ENCODE measurements around the gene FANCL.
"Not testable (repeated sequence)": the region's sequence is repeated elsewhere in the genome, so short reads cannot be mapped to it uniquely, and the experiment has no call there.

Gene FANCL

GRCh38 chr2:58240670-58241545 lies at the start of gene FANCL:
TSS of gene FANCL (minus strand) at chr2:58241325. CDS start at chr2:58241313, 12 bp downstream.
- peak; percentile 78 to 88 for DNase-seq

GRCh38 chr2:58289029-58289428 lies 47.9 kb upstream of the FANCL start:
- DNase-seq: no peak

GRCh38 chr2:58283931-58284330 lies 42.8 kb upstream of the FANCL start:
- no peak for DNase-seq

DNA sequence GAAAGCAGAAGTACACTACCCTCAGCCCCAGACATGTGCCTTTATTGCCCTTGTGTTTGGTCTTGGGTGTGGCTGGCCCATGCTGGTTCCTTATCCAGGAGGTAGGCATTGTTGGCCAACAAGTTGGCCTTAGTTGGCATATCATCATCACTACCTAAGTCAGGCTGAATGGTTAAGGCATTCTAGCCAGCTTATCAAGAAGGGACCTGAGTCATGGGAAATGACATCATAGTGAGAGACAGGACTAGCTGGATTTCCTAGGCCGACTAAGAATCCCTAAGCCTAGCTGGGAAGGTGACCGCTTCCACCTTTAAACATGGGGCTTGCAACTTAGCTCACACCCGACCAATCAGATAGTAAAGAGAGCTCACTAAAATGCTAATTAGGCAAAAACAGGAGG lies 34.0 kb upstream of the FANCL start:
- not testable (repeated sequence) for DNase-seq

DNA sequence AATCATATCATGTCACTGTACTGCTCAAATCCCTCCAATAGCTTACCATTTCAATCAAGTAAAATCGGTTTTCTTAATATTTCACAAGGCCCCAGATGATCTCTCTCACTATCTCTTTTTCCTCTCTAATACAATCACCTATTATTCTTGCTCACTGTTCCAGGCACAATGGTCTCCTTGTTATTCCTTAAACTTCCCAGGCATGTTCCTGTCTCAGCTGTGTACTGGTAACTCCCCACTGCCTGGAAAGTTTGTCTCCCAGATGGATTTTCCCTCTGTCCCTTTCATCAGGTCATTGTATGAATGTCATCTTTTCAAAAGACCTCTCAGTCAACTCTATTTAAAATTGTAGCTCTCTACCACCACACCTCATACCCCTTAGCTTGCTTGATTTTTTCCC lies 30.7 kb upstream of the FANCL start:
- DNase-seq: no peak

- no peak for DNase-seq
These were observed 27.6 kb upstream of the FANCL start for GRCh38 chr2:58268685-58269084.

DNA sequence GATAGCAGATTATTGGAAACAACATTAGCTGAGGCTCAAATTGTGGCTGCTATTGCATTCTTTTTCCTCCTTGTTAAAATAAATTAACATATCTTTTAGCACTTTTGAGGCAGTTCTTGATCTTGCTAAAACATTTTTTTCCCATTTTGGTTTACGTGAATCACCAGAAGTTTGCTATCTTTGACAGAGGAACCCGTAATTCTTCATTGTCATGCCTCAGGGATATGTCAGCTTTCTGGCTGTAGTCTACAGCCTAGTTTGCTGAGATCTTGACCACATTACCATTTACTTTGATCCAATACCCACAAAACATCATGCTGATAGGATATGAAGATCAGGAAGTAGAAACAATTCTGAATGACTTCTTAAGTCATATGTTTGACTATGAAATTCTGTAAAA lies 25.1 kb upstream of the FANCL start:
- DNase-seq: no peak

DNA sequence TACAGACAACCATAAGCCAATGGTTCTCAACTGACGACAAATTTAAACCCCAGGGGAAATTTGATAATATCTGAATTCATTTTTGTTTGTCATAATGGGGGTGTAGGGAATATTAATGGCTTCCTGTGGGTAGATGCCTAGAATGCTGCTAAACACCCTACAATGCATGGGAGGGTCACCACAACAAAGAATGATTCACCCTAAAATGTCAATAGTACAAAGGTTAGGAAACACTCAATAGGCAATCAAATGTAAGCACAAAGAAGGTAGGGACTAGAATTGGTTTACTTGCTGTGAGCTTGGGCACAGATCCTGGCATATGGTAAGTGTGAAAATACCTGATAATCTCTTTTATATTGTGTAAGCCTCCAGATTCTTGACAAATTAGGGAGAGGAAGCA lies 20.1 kb upstream of the FANCL start:
- no peak for DNase-seq

DNA sequence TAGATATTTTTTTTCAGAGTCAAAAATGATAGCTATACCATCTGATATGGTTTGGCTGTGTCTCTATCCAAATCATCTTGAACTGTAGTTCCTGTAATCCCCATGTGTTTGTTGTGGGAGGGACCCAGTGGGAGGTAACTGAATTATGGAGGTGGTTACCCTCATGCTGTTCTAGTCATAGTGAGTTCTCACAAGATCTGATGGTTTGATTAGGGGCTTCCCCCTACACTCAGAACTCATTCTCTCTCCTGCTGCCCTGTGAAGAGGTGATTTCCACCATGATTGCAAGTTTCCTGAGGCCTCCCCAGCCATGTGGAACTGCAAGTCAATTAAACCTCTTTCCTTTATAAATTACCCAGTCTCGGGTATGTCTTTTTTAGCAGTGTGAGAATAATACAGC lies 17.3 kb upstream of the FANCL start:
- DNase-seq: peak; percentile 19 to 20

DNA sequence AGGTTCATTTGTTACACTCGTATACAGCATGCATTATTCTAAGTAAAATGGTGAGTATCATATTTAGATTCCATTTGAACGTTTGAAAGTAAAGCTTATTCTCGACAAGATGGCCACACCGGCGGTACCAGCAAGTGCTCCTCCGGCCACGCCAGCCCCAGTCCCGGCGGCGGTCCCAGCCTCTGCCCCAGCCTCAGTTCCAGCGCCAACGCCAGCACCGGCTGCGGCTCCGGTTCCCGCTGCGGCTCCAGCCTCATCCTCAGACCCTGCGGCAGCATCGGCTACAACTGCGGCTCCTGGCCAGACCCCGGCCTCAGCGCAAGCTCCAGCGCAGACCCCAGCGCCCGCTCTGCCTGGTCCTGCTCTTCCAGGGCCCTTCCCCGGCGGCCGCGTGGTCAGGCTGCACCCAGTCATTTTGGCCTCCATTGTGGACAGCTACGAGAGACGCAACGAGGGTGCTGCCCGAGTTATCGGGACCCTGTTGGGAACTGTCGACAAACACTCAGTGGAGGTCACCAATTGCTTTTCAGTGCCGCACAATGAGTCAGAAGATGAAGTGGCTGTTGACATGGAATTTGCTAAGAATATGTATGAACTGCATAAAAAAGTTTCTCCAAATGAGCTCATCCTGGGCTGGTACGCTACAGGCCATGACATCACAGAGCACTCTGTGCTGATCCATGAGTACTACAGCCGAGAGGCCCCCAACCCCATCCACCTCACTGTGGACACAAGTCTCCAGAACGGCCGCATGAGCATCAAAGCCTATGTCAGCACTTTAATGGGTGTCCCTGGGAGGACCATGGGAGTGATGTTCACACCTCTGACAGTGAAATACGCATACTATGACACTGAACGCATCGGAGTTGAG lies 10.4 kb upstream of the FANCL start:
- DNase-seq: not testable (repeated sequence)

DNA sequence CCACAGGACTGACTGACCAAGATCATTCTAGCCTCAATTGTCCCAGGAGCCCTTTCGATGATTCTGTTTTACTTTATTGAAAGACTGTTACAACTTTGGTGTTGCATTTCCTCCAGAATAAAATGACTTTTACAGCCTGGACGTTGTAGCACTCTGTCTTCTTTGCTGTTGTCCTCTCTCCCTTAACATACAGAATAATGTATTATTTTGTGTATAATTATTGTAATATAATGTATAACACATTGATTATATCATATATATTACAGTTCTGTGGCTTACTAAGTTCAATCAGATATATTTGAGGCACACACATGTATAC lies 380 bp upstream of the FANCL start:
- DNase-seq: no peak

DNA sequence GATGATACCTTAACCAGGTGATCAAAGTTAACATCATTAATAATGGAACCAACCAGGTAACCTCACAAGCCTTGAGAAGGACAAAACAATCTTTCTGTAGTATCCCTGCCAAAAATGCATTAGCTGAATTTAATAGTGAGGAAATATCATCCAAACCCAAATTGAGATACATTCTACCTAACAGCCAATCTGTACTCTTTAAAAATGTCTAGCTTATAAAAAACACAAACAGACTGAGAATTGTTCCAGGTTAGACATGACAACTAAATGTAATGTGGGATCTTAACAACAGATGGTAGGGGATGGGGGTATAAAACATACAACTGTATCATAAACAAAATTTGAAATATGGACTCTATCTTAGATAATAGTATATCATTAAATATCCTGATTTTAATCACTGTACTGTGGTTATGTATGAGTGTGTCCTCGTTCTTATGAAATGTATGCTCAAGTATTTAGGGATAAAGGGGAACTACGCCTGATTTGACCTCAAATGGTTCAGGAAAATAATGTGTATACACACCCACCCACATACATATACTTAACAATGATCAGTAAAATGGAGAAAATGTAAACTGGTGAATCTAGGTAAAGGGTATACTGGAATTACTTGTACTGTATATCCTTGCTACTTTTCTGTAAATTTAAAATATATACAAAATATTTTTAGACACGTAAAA lies 1.7 kb downstream of the FANCL start:
- DNase-seq: no peak

DNA sequence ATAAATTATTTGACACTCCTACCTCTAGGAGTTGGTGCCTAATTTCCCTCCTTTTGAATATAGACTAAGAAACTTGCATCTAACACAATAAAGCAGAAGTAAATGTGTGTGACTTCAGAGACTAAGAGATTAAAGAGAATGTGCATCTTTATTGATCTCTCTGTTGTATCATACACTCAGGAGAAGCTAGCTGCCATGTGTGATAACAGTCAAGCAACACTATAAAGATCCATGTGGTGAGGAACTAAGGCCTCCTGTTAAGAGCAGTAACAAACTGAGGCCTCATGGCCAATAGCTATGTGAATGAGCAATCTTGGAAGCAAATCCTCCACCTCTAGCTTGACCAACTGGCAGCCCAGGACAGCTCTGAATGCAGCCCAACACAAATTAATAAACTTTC lies 3.4 kb downstream of the FANCL start:
- no peak for DNase-seq

DNA sequence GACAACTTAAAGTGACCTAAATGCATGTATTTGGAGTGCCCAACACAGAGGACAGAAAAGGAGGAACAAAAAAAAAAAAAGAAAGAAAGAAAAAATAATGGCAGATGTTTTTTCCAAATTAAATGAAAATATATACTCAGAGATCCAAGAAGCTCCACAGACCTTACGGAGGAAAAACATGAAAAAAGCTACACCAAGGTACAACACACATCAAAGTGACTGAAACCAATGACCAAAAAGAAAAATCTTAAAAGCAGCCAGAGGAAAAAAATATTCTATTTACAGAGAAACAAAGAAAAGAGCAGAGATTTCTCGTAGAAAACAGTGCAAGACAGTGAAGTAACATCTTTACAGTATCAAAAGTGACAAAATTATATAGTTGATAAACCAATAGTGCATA lies 5.1 kb downstream of the FANCL start:
- DNase-seq: no peak

DNA sequence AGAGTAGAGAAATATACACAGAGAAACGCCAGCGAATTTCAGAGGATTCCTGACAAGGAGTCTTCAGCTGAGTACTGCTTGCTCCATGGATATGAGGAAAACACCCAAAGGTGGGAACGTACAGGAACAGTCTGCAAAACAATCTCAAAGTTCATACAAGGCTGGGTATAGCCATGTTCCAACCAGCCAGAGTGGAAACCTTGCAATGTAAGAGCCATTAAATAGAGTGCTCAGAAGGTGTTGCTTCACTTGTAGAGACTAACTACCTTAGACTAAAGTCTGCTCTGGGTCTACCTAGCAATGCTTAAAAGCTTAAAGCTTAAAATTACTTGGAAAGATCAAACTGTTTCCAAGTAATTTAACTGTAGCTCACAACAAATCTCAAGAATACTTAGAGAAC lies 6.0 kb downstream of the FANCL start:
- no peak for DNase-seq

DNA sequence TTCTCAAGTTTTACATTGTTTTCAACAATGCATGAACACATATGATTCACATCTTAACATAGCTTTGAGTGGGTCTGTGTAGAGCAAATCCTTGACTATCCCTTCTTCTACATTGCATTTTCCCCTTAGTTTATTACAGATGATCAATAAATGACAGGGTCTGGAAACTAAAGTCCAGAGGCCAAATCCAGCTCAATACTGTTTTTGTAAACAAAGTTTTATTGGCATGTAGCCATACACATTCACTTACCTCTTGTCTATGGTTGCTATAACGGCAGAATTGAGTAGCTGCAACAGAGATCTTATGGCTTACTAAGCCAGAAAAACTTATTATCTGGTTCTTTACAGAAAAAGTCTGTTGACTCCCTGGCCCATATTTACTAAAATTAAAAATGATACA lies 12.8 kb downstream of the FANCL start:
- DNase-seq: no peak

DNA sequence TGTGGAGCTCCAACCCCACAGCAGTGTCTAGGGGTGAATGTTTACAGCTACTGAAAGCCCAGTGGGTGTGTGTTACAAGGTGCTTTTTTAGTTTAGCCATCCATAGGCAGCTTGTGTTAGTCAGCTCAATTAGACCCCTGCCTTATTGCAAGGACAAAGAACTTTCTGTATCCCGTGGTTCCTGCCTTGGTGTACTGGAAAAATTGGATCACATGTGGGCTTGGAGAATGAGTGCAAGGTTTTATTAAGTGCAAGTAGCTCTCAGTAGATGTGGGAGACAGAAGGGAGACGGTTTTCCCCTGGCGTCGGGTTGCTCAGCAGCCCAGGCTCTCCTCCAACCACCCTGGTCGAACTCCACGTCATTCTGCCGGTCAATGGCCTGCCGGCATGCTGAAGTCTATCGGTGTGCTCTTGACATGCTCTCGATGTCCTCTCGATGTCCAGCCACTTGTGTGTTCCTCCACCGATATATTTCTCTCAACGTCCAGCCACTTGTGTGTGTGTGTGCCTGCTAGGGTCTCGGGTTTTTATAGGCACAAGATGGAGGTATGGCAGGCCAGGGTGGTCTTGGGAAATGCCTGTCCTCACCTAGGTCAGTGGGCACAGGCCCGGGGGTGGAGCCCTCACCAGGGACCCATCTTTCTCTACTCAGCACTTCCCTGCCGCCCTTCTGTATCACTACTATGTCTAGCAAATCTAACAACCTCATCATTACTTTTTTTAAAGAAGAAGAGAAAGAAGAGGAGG lies 13.8 kb downstream of the FANCL start:
- no peak for DNase-seq

GRCh38 chr2:58221909-58222308 lies 19.2 kb downstream of the FANCL start:
- no peak for DNase-seq

DNA sequence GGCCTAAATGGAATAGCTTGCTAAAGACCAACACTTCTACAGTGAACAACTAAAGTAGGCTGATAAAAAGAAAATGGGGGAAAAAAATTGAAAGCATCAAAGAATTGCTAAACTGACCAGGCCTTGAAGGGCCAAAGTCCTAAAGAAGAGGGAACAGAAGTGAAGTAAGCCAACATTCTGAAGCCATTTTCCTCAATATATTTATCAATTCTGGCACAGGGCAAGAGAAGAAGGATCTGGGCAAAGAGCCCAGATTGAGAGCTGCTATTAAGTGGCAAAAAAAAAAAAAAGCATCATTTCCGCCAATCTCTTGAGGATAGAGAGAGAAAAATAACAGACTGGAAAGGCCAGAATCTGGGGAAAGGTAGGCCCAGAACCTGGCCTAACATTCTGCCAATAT lies 25.7 kb downstream of the FANCL start:
- DNase-seq: no peak

GRCh38 chr2:58210951-58211568 lies 30.1 kb downstream of the FANCL start:
- DNase-seq: not testable (repeated sequence)

DNA sequence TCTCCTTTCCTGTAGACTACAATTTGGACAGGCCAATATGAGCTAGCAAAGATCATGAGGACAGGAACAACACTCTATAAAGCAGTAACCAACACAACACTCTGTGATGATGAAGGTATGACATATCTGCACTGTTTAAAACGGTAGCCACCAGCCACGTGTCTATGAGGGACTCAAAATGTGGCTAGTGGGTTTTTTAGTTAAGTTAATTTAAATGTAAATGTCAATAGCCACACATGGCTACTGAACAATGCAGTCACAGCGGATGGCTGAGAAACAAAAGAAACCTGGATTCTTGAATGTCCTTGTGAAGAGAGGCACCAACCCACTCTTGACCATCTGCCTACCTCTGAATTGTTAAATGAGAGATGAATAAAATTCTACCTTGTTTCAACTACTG lies 33.9 kb downstream of the FANCL start:
- no peak for DNase-seq

GRCh38 chr2:58206785-58207184 lies 34.3 kb downstream of the FANCL start:
- DNase-seq: no peak
